ENCODE measurements around the gene PCID2.

The PCID2 gene

GRCh38 chr13:113219256-113219940 lies 10.9 kb upstream of the PCID2 start:
- no peak for DNase-seq (ENCODE audit: low spot score)

DNA sequence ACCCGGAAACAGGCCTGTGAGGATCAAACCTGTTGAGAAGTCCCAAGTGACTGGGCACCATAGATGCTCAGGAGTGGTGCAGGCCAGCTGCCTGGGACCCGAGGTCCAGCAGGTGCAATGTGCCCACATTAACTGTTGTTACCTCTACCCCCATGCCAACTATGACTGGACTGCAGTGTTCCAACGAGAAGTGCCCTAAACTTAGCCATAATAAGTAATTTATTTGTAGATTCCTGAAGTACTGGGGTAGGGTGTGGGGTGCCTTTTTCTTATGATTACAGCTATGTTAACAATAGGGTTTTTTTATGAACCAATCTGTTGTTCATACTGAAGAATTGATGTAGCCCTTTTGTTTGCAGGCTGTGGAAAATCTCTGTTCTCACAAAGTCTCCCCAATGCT lies 10.1 kb upstream of the PCID2 start:
- no peak for DNase-seq (ENCODE audit: low spot score)

DNA sequence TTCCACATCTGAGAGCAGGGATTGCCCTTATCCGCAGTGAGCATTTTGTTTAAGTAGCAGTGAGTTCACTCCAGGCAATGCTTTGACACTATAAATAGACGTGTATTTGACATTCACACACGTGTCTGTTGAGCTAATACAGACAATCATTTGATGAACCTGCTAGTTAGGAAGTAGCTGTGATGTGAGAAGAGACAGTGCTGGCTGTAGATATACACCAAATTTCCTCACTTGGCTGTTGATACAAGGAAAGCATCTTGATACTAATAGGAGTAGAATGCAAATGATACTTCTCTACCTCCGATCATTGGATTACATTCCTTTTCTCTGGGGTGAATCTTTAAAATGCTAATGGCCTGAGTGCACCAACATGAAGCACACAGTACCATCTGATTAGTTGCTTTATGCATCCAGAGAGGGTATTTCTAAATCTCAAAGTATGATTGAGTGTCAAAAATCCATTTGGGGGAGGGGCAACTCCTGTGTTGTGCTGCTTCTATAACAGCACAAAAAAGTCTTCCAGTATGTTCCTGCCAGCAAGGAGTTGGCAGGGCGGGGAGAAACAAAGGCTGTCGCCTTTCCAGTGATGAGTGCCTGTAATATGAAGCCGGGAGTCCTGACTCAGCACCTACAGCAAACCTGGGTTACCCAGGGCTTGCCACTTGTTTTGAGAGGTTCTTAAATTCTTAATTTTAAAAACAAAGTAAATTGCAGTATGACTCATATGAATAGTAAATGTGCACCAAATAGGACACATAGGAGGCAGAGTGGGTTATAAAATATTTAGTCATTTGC lies 8.0 kb upstream of the PCID2 start:
- no peak for DNase-seq (ENCODE audit: low spot score)

DNA sequence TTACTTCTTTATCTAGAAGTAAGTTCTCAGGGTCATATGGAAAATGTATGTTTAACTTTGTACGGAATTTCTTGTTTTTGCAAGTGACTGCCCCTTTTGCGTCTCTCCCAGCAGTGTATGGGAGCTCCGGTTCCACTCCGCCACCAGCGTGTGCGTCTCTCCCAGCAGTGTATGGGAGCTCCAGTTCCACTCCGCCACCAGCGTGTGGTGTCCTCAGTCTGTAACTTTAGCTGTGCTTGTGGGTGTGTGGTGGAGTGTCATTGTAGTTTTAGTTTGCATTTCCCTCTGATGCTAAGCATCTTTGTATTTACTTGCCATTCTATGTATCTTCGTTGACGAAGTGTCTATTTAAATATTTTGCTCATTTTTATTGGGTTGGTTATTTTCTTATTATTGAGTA lies 3.3 kb upstream of the PCID2 start:
- no peak for DNase-seq (ENCODE audit: low spot score)

GRCh38 chr13:113210833-113211232 lies 2.4 kb upstream of the PCID2 start:
- no peak for DNase-seq (ENCODE audit: low spot score)

DNA sequence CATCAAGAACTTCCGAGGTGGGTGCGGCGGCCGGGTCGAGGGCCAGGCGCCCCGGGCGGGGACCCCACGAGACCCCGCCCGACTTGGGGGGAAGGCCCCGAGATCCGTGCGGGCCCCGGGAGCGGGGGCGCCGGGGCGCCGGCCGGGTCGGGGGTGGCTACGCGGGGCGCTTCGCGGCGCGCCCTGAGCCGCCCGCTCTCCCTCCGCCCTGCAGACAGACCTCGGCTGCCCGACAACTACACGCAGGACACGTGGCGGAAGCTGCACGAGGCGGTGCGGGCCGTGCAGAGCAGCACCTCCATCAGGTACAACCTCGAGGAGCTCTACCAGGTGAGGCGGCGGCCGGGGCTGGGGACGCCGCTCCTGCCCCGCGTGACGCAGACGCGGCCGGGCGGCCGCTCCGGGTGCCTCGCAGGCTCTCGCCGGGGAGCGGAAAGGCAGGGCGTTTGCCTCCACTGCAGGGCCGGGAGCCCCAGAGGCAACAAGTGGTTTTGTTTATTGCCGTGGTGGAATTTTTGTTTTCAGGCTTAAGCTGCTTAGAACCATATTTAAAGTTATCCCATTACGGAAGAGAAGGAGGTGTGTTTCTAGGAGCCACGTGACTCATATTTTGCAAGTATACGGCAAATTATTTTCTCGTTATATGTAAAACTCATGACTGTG lies 1.4 kb upstream of the PCID2 start:
- peak; percentile 71 for DNase-seq (ENCODE audit: low spot score)

DNA sequence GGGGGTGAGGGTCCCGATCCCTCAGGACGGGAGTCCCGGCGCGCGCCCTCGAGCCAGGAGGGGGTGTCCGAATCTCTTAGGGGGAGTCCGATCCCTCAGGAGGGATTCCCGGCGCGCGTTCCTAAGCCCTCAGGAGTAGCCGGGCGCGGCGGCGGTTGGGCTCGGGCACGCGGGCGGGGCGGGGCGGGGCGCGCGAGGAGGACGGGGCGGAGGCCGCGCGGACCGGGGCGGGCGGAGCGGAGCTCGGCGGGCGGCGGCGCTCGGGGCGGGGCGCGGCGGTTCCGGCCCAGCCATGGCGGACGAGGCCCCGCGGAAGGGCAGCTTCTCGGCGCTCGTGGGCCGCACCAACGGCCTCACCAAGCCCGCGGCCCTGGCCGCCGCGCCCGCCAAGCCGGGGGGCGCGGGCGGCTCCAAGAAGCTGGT lies 878 bp upstream of the PCID2 start, which contains the start of gene CUL4A:
CUL4A (plus strand) TSS at position 278 of the 423 bp plus-strand sequence; CDS start at position 293, 15 bp downstream.
- peak; percentile 83 for DNase-seq (ENCODE audit: low spot score)

- DNase-seq (ENCODE audit: low spot score) = peak; percentile 73
Measured at GRCh38 chr13:113207890-113208420, 514 bp downstream of the PCID2 start.

DNA sequence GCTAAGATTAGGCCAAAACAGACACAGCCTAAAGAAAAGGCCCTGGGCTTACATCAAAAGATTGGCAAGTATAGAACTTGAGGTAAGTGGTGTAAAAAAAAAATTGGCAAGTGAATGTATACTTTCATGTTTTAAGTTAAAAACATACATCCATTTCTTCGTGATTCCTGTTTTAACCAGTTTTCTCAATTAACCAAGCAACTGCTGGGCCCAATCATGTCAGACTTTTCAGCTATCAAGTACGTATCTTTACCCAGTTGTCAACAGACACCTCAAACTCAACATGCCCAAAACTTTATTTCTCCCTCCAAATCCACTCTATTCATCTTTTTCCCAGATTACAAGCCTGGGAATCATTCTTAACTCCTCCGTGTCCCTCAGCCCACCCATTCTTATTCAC lies 1.0 kb downstream of the PCID2 start:
- DNase-seq (ENCODE audit: low spot score) = no peak

DNA sequence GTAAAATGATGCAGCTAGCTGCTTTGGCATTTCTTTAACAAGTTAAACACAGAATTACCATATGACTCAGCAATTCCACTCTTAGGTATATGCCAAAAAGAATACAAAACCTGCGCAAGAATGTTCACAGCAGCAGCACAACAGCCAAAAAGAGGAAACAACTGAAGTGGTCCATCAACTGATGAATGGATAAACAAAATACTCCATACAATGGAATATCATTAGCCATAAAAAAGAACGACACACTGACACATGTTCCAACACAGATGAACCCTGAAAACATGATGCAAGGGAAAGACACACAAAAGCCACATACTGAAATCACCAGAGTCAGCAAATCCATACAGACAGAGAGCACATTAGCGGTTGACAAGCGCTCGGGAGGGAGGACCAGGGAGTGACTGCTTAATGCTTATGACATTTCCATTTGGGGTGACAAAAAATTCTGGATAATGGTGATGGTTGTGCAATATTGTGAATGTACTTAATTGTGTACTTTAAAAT lies 3.0 kb downstream of the PCID2 start:
- no peak for DNase-seq (ENCODE audit: low spot score)

- no peak for DNase-seq (ENCODE audit: low spot score)
Measured at GRCh38 chr13:113204378-113204734, 4.1 kb downstream of the PCID2 start.

DNA sequence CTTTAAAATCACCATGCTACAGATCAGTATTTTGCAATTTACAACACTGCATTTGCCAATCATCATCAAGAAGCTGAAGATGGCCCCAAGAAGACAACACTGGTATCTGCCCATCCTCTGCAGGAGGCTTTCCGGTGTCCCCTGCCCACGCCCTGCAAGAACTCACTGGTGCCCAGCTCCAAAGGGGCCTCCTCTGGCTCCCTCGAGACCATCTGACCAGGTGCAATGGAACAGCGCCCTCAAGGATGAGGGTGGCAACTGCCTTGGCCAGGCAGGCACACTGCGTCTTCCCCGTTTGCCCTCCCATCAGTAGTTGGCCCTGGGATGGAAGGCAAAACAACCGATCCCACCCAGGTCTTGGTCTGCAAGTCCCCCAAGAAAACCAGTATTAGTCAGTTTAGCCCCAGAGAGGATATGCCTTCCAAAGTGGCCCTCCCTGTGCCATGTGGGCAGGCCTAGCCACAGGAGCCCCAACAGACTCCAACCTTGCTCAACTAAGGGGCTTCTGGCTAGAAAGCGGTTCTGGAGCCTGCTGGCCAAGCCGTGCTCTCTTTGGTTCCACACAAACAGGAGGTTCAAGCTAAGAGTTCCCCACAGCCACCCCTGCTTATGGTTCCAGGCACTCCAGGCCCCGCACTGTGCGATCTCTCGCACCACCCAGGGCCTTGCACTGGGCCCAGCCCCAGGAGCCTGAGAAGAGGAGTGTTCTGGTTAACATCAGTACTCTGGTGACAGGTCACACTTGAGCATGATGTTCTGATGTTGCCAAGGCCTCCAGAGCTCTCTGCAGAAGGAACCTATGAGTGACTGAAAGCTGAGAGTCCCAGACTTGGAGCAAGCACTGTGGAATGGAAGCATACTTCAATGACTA lies 4.7 kb downstream of the PCID2 start:
- DNase-seq (ENCODE audit: low spot score) = no peak

GRCh38 chr13:113202912-113203311 lies 5.6 kb downstream of the PCID2 start:
- DNase-seq (ENCODE audit: low spot score) = no peak

DNA sequence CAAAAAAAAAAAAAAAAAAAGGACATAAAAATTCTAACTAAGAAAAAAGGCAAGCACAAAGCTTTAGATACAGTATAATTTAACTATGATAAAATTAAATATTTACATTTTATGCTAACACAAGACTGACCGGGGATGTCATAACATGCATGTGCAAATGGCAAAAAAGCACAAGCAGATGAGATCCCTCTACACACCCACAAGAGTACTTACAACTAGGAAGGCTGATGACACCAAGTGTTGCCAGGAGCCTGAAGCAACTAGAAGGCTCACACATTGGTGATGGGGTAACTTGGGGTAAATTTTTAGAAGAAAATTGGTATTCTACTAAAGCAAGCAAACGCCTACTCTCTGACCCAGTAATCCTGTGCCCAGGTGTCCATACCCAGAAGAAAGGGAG lies 6.7 kb downstream of the PCID2 start:
- DNase-seq (ENCODE audit: low spot score) = no peak

DNA sequence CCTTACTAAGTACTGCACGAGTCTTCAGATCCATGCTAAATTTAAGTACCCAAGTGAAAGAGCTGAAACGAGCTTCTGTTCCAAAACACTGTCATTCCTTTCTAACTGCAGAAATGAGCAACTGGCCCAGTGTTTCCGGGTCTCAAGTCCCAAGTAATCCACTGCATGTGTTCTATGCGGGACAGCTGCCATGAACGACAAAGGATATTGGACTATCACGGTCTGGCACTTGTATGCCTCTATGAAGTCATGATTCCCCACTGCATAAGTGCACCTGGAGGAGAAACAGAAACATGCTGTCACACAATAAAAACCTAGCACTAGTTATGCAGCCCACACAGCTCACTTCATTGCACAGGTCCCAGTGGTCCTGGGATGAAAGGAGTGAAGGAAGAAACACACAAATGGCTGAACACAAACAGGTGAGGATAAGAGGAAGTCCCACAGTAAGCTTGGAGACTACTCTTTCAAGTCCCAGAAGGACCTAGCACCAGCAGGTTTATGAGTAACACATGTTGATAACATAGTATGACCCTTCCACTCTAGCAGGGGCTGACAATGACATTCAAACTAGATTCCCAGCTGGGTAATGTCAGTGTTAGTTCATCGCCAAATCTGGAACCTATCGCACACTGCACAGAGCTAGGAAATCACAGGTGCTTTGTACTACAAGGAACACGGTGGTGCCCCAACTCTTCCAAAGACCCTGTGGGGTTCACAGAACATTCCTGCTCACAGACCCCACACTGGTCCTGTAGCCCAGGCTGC lies 11.3 kb downstream of the PCID2 start:
- DNase-seq (ENCODE audit: low spot score) = no peak

DNA sequence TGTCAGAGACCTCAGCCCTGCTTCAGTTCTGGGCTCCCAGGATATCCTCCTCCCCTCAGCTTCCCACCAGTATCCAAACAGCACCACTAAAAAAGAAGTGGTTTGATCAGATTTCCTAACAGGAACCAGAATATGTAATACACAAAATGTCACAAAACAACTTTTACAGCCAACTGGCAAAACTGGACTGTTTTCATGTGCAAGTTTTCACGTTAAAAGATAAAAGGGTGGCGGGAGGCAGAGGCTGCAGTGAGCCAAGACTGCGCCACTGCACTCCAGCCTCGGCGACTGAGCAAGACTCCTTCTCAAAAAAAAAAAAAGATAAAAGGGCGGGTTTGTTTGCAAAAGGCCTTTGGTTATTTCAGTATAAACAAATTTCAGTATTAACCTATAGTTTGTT lies 13.1 kb downstream of the PCID2 start:
- no peak for DNase-seq (ENCODE audit: low spot score)

DNA sequence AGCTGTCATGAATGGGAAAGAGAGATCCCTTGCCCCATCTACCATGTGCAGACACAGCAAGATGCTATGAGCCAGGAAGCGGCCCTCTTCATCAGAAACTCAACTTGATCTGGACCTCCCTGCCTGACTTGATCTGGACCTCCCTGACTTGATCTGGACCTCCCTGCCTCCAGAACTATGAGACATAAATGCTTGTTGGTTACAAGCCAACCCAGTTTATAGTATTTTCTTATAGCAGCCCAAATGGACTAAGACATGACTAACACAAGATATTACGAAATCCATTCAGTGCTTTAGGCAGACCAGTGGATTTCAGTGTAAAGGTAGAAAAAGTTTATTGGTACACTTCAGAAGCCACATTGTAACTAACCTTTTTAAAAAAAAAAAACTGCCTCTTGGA lies 15.6 kb downstream of the PCID2 start:
- no peak for DNase-seq (ENCODE audit: low spot score)

- DNase-seq (ENCODE audit: low spot score) = no peak
Measured at GRCh38 chr13:113192279-113192678, 16.2 kb downstream of the PCID2 start.

- no peak for DNase-seq (ENCODE audit: low spot score)
Measured at GRCh38 chr13:113190181-113190580, 18.3 kb downstream of the PCID2 start.

- DNase-seq (ENCODE audit: low spot score) = no peak
Measured at GRCh38 chr13:113187883-113188665, 20.4 kb downstream of the PCID2 start.
